Panc1 (cell line): ENCODE measurements around the gene PCDHGC5. TPM values are rescaled to one million over a fixed set of nuclear protein-coding genes. Genes with fewer than 3 reads are reported as not detected.

ENCODE experiments used
- ATAC-seq: fragments of 200-7000 bp; cut with Tn5 transposase; 2 replicates; pipeline ENCODE4 v1.9.1; 2020; ENCODE audit warnings: mild to moderate bottlenecking, moderate library complexity
- BruUV-seq: library from RNA; stranded (reverse); fragments of 400-500 nt; replicated peaks from 2 replicates; lab custom pipeline; 2021; lab: Mats Ljungman, UMichigan
- CTCF ChIA-PET: fragments of 300-600 bp; sonication (Branson Sonifier 250); formaldehyde crosslinking; loops from one replicate; lab custom pipeline; 2022; ENCODE audit warnings: antibody characterized with exemption; lab: Charles Lee
- POLR2A ChIA-PET: fragments of 300-600 bp; sonication (Branson Sonifier 250); formaldehyde crosslinking; loops from one replicate; lab custom pipeline; 2022; ENCODE audit warnings: antibody characterized with exemption; lab: Charles Lee
- DNase-seq: peaks from one replicate; pipeline ENCODE4 v3.0.0-alpha.2; 2010; ENCODE audit warnings: low read depth, low spot score
- H3K27ac ChIP-seq: 2 replicates; pipeline ENCODE4 v1.5.1; 2011; ENCODE audit warnings: mild to moderate bottlenecking, low read length, inconsistent platforms
- H3K27me3 ChIP-seq: fragments of 200-500 bp; sonication (Bioruptor generic); 2 replicates; pipeline ENCODE4 v1.6.0; 2014; ENCODE audit warnings: low read length, inconsistent platforms; ENCODE audit not compliant: control insufficient read depth, insufficient read depth
- H3K36me3 ChIP-seq: fragments of 200-500 bp; sonication (Bioruptor generic); 2 replicates; pipeline ENCODE4 v1.5.1; 2014; ENCODE audit warnings: inconsistent platforms, mild to moderate bottlenecking, low read length, moderate library complexity; ENCODE audit not compliant: control insufficient read depth, insufficient read depth
- H3K4me1 ChIP-seq: 2 replicates; pipeline ENCODE4 v1.5.1; 2011; ENCODE audit warnings: inconsistent platforms, mild to moderate bottlenecking, low read length, moderate library complexity; ENCODE audit not compliant: control insufficient read depth, insufficient read depth
- H3K4me3 ChIP-seq, 2 experiments: 2 replicates each; pipeline ENCODE4 v1.5.1; 2011 to 2012; ENCODE audit warnings: low read depth in 2 of 2, low read length in 2 of 2, mild to moderate bottlenecking in 2 of 2, inconsistent platforms in 1 of 2, moderate library complexity in 1 of 2
- H3K9me3 ChIP-seq: fragments of 200-500 bp; sonication (Bioruptor generic); 2 replicates; pipeline ENCODE4 v1.5.1; 2014; ENCODE audit warnings: low read depth, mild to moderate bottlenecking, inconsistent platforms, low read length, moderate library complexity; ENCODE audit not compliant: control insufficient read depth, insufficient read depth
- POLR2AphosphoS5 ChIP-seq: IDR thresholded peaks from 2 replicates; pipeline ENCODE4 v1.6.1; 2012; ENCODE audit warnings: mild to moderate bottlenecking, low read depth, low read length, moderate library complexity
- SIN3A ChIP-seq: IDR thresholded peaks from 2 replicates; pipeline ENCODE4 v1.6.1; 2012; ENCODE audit warnings: low read depth, mild to moderate bottlenecking, low read length, moderate library complexity, borderline replicate concordance; ENCODE audit not compliant: insufficient read depth
- TCF7L2 ChIP-seq: IDR thresholded peaks from 2 replicates; pipeline ENCODE4 v1.6.1; 2011; ENCODE audit warnings: mild to moderate bottlenecking, low read depth, low read length, inconsistent platforms
- in situ Hi-C: cut with HindIII; loops from 2 replicates; pipeline ENCODE4 v1.10.0; 2016; ENCODE audit warnings: low sequenced_read_pairs, low pct_unique_long_range_greater_than_20kb
- intact Hi-C: fragments of 100-400 bp; cut with micrococcal nuclease; formaldehyde crosslinking; loops from one replicate; pipeline ENCODE4 v1.10.0; 2022; ENCODE audit not compliant: unreplicated experiment
- total RNA-seq: library from RNA; stranded (reverse); gene quantifications from one replicate; pipeline ENCODE4 v1.2.1, GENCODE V29; 2021; ENCODE audit not compliant: unreplicated experiment
- TF ChIP-seq, protein P1 (sequence below): fragments of 450-650 bp; IDR thresholded peaks from 2 replicates; pipeline ENCODE4 v1.5.1; 2017; ENCODE audit warnings: mild to moderate bottlenecking
- TF ChIP-seq, protein P2 (sequence below), 2 experiments: IDR thresholded peaks; 2 replicates each; pipeline ENCODE4 v1.6.1; 2011 to 2012; ENCODE audit warnings: low read depth in 2 of 2, control low read depth in 1 of 2, low read length in 1 of 2, mild to moderate bottlenecking in 1 of 2, moderate library complexity in 1 of 2; ENCODE audit not compliant: insufficient read depth in 1 of 2

The PCDHGC5 gene
- total RNA-seq, 1 experiment from 2014 or later, result 0.36 TPM

DNA sequence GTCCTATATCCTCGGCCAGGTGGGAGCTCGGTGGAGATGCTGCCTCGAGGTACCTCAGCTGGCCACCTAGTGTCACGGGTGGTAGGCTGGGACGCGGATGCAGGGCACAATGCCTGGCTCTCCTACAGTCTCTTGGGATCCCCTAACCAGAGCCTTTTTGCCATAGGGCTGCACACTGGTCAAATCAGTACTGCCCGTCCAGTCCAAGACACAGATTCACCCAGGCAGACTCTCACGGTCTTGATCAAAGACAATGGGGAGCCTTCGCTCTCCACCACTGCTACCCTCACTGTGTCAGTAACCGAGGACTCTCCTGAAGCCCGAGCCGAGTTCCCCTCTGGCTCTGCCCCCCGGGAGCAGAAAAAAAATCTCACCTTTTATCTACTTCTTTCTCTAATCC is 11.1 kb upstream of the PCDHGC5 start:
- ChIA-PET POLR2A (no interaction called here), CTCF (no interaction called here)
- no TSS peak for BruUV-seq

DNA sequence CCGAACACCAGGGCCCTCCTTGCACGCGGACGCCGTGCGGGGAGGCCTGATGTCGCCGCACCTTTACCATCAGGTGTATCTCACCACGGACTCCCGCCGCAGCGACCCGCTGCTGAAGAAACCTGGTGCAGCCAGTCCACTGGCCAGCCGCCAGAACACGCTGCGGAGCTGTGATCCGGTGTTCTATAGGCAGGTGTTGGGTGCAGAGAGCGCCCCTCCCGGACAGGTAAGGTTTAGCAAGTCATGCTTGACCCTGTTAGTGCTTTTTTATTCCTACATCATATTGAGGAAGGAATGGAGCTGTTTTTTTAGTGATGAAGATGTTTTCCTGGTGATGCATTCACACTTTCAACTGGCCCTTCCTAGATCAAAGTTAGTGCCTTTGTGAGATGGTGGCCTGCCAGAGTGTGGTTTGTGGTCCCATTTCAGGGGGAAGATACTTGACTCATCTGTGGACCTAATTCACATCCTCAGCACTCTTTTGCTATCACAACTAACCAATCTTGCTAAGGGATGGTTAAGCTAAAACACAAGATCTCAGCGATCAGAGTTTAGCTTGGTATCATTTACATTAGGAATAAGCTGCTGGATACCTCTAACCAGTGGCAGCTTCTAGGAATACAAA is 10.4 kb upstream of the PCDHGC5 start:
- intact Hi-C loops, result no loop called here
- H3K4me1 ChIP-seq, result peaks cover 12% of the 10 kb centered on the region
- TF ChIP-seq POLR2AphosphoS5 (no peak), TCF7L2 (no peak), SIN3A (no peak)
- TF ChIP-seq, protein P1, sequence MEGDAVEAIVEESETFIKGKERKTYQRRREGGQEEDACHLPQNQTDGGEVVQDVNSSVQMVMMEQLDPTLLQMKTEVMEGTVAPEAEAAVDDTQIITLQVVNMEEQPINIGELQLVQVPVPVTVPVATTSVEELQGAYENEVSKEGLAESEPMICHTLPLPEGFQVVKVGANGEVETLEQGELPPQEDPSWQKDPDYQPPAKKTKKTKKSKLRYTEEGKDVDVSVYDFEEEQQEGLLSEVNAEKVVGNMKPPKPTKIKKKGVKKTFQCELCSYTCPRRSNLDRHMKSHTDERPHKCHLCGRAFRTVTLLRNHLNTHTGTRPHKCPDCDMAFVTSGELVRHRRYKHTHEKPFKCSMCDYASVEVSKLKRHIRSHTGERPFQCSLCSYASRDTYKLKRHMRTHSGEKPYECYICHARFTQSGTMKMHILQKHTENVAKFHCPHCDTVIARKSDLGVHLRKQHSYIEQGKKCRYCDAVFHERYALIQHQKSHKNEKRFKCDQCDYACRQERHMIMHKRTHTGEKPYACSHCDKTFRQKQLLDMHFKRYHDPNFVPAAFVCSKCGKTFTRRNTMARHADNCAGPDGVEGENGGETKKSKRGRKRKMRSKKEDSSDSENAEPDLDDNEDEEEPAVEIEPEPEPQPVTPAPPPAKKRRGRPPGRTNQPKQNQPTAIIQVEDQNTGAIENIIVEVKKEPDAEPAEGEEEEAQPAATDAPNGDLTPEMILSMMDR, result no peak
- TF ChIP-seq, protein P2, sequence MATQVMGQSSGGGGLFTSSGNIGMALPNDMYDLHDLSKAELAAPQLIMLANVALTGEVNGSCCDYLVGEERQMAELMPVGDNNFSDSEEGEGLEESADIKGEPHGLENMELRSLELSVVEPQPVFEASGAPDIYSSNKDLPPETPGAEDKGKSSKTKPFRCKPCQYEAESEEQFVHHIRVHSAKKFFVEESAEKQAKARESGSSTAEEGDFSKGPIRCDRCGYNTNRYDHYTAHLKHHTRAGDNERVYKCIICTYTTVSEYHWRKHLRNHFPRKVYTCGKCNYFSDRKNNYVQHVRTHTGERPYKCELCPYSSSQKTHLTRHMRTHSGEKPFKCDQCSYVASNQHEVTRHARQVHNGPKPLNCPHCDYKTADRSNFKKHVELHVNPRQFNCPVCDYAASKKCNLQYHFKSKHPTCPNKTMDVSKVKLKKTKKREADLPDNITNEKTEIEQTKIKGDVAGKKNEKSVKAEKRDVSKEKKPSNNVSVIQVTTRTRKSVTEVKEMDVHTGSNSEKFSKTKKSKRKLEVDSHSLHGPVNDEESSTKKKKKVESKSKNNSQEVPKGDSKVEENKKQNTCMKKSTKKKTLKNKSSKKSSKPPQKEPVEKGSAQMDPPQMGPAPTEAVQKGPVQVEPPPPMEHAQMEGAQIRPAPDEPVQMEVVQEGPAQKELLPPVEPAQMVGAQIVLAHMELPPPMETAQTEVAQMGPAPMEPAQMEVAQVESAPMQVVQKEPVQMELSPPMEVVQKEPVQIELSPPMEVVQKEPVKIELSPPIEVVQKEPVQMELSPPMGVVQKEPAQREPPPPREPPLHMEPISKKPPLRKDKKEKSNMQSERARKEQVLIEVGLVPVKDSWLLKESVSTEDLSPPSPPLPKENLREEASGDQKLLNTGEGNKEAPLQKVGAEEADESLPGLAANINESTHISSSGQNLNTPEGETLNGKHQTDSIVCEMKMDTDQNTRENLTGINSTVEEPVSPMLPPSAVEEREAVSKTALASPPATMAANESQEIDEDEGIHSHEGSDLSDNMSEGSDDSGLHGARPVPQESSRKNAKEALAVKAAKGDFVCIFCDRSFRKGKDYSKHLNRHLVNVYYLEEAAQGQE (IDR thresholded peaks at IDR 0.05; ENCODE audit: insufficient read depth in 1 of 2, low read depth in 2 of 2, low read length in 1 of 2), result no peak
- H3K4me3 ChIP-seq, result peak overlapping the region in 1 of 2 experiments; percentile 8; a peak in 1 of 4 replicates
- no peak overlapping the region for H3K27ac ChIP-seq
- H3K36me3 ChIP-seq, result no peaks in the 10 kb centered on the region
- no peaks in the 10 kb centered on the region for H3K9me3 ChIP-seq
- no peaks in the 10 kb centered on the region for H3K27me3 ChIP-seq
- no peak for ATAC-seq
- ChIA-PET POLR2A (interaction anchor here (0.7 kb wide), 1 partner anchor 11 kb away, joined by 4 read pairs; no protein-coding TSS in a partner anchor), CTCF (no interaction called here)
- in situ Hi-C loops, result no loop called here
- no TSS peak for BruUV-seq
- DNase-seq, result no peak

More for the DNA sequence above, 11.1 kb upstream of the PCDHGC5 start:
- in situ Hi-C loops (no loop called here), intact Hi-C loops (no loop called here)
- Histone ChIP-seq H3K27me3 (no peaks in the 10 kb centered on the region), H3K27ac (no peak overlapping the region), H3K36me3 (no peaks in the 10 kb centered on the region), H3K4me3 (peak overlapping the region in 1 of 2 experiments; percentile 8; a peak in 1 of 4 replicates), H3K4me1 (peaks cover 12% of the 10 kb centered on the region), H3K9me3 (no peaks in the 10 kb centered on the region)
- DNase-seq (no peak), ATAC-seq (no peak)
- TF ChIP-seq, protein P2 (IDR thresholded peaks at IDR 0.05; ENCODE audit: insufficient read depth in 1 of 2, low read depth in 2 of 2, low read length in 1 of 2), result no peak
- no peak for TF ChIP-seq POLR2AphosphoS5
- TF ChIP-seq SIN3A, result no peak
- TF ChIP-seq, protein P1, result no peak
- TF ChIP-seq TCF7L2, result no peak
